HCT116 (cell line): Measurements from ENCODE around the gene TSR1. TPM values are rescaled to one million over a fixed set of nuclear protein-coding genes. Genes with fewer than 3 reads are reported as not detected.

ENCODE experiments used
- ATAC-seq: fragments of 200-7000 bp; cut with Tn5 transposase; 2 replicates; pipeline ENCODE4 v1.9.1; 2020; ENCODE audit warnings: mild to moderate bottlenecking, moderate library complexity
- BruUV-seq: library from RNA; stranded (reverse); fragments of 400-500 nt; replicated peaks from 2 replicates; lab custom pipeline; 2021; lab: Mats Ljungman, UMichigan
- CTCF ChIA-PET: fragments of 300-600 bp; sonication (Branson Sonifier 250); formaldehyde crosslinking; loops from one replicate; lab custom pipeline; 2021; ENCODE audit warnings: antibody characterized with exemption; lab: Charles Lee
- POLR2A ChIA-PET: fragments of 300-600, 350-600 bp; sonication (Branson Sonifier 250); formaldehyde crosslinking; loops from one replicate; lab custom pipeline; 2021; ENCODE audit warnings: antibody characterized with exemption; lab: Charles Lee
- RAD21 ChIA-PET, 2 experiments: fragments of 300-600 bp; sonication (Branson Sonifier 250); formaldehyde crosslinking; loops; one replicate each; lab custom pipeline; 2023; ENCODE audit warnings: low total read pairs in 2 of 2; ENCODE audit not compliant: uncharacterized antibody in 2 of 2, unreplicated experiment in 2 of 2, low non-redundant PET in 1 of 2; lab: Charles Lee
- DNase-seq: peaks from one replicate; pipeline ENCODE4 v3.0.0-alpha.2; 2010; ENCODE audit warnings: low read depth, low spot score
- H2AFZ ChIP-seq: fragments of 200-600 bp; shearing (Covaris generic), sonication (generic); 2 replicates; pipeline ENCODE4 v1.6.1; 2017; ENCODE audit warnings: low read depth, mixed run types, mixed read lengths, antibody characterized with exemption, low read length; ENCODE audit not compliant: poor library complexity, severe bottlenecking
- H3K27ac ChIP-seq: 2 replicates; pipeline ENCODE4 v1.5.1; 2012; ENCODE audit warnings: low read depth, low read length
- H3K27me3 ChIP-seq: fragments of 200-600 bp; sonication (generic); 2 replicates; pipeline ENCODE4 v1.6.1; 2016; ENCODE audit warnings: mixed run types, low read length, mixed read lengths; ENCODE audit not compliant: insufficient read depth
- H3K36me3 ChIP-seq, 2 experiments: fragments of 200-500 bp in 1 of 2; fragments of 200-600 bp in 1 of 2; sonication (Bioruptor generic) in 1 of 2; sonication (generic) in 1 of 2; 2 replicates each; pipeline versions ENCODE4 v1.5.1 to v1.6.1; 2014 to 2016; ENCODE audit warnings: low read length in 2 of 2, inconsistent platforms in 1 of 2, mixed read lengths in 1 of 2, mixed run types in 1 of 2; ENCODE audit not compliant: insufficient read depth in 2 of 2, control insufficient read depth in 1 of 2
- H3K4me1 ChIP-seq, 2 experiments: fragments of 200-600 bp in 1 of 2; sonication (generic) in 1 of 2; 2 replicates each; pipeline versions ENCODE4 v1.5.1 to v1.6.1; 2012 to 2017; ENCODE audit warnings: low read length in 2 of 2, inconsistent platforms in 1 of 2, mild to moderate bottlenecking in 1 of 2, mixed read lengths in 1 of 2, mixed run types in 1 of 2, moderate library complexity in 1 of 2; ENCODE audit not compliant: insufficient read depth in 2 of 2, control insufficient read depth in 1 of 2
- H3K4me2 ChIP-seq: fragments of 200-600 bp; sonication (generic); 2 replicates; pipeline ENCODE4 v1.6.1; 2017; ENCODE audit warnings: mixed run types, low read length, mixed read lengths
- H3K4me3 ChIP-seq, 2 experiments: fragments of 200-600 bp in 1 of 2; sonication (generic) in 1 of 2; replicated peaks in 1 of 2; 2 replicates each; pipeline ENCODE4 v1.5.1; 2011 to 2016; ENCODE audit warnings: low read length in 2 of 2, control low read depth in 1 of 2, low read depth in 1 of 2, mild to moderate bottlenecking in 1 of 2, mixed read lengths in 1 of 2, mixed run types in 1 of 2
- H3K79me2 ChIP-seq: fragments of 200-600 bp; sonication (generic); 2 replicates; pipeline ENCODE4 v1.6.1; 2017; ENCODE audit warnings: mild to moderate bottlenecking, mixed run types, low read length, moderate library complexity, mixed read lengths; ENCODE audit not compliant: insufficient read depth
- H3K9ac ChIP-seq: fragments of 200-600 bp; sonication (generic); 2 replicates; pipeline ENCODE4 v1.6.1; 2016; ENCODE audit warnings: low read length, mixed read lengths
- H3K9me2 ChIP-seq: fragments of 200-600 bp; sonication (generic), shearing (Covaris generic); 2 replicates; pipeline ENCODE4 v1.6.1; 2017; ENCODE audit warnings: mixed run types, mild to moderate bottlenecking, moderate library complexity; ENCODE audit not compliant: insufficient read depth
- H3K9me3 ChIP-seq, 2 experiments: fragments of 200-500 bp in 1 of 2; fragments of 200-600 bp in 1 of 2; sonication (Bioruptor generic) in 1 of 2; sonication (generic) in 1 of 2; 2 replicates each; pipeline ENCODE4 v1.6.1; 2014 to 2017; ENCODE audit warnings: low read length in 2 of 2, mixed read lengths in 2 of 2, inconsistent platforms in 1 of 2, low read depth in 1 of 2, mild to moderate bottlenecking in 1 of 2, mixed run types in 1 of 2, moderate library complexity in 1 of 2; ENCODE audit not compliant: control insufficient read depth in 1 of 2, insufficient read depth in 1 of 2
- H4K20me1 ChIP-seq: fragments of 200-600 bp; sonication (generic), shearing (Covaris generic); 2 replicates; pipeline ENCODE4 v1.6.1; 2017; ENCODE audit warnings: mixed run types, mild to moderate bottlenecking, moderate library complexity; ENCODE audit not compliant: insufficient read depth
- CBX3 ChIP-seq: IDR thresholded peaks from 2 replicates; pipeline ENCODE4 v1.6.1; 2012; ENCODE audit warnings: low read depth
- EGR1 ChIP-seq: IDR thresholded peaks from 2 replicates; pipeline ENCODE4 v1.6.1; 2012; ENCODE audit warnings: low read depth
- EZH2 ChIP-seq: fragments of 200-600 bp; sonication (generic); IDR thresholded peaks from 2 replicates; pipeline ENCODE4 v1.6.1; 2017; ENCODE audit warnings: antibody characterized with exemption, mixed run types
- EZH2phosphoT487 ChIP-seq: fragments of 200-600 bp; IDR thresholded peaks from 2 replicates; pipeline ENCODE4 v1.6.1; 2018; ENCODE audit warnings: antibody characterized with exemption, borderline replicate concordance
- FOSL1 ChIP-seq: IDR thresholded peaks from 2 replicates; pipeline ENCODE4 v1.6.1; 2012; ENCODE audit warnings: low read depth
- JUND ChIP-seq: IDR thresholded peaks from 2 replicates; pipeline ENCODE4 v1.6.1; 2012
- MAX ChIP-seq: IDR thresholded peaks from 2 replicates; pipeline ENCODE4 v1.6.1; 2012
- RAD21 ChIP-seq: IDR thresholded peaks from 2 replicates; pipeline ENCODE4 v1.6.1; 2012; ENCODE audit warnings: low read depth, mild to moderate bottlenecking
- SIN3A ChIP-seq: IDR thresholded peaks from 2 replicates; pipeline ENCODE4 v1.6.1; 2012; ENCODE audit warnings: low read depth
- SRF ChIP-seq: IDR thresholded peaks from 2 replicates; pipeline ENCODE4 v1.6.1; 2012; ENCODE audit warnings: low read depth
- YY1 ChIP-seq: IDR thresholded peaks from 2 replicates; pipeline ENCODE4 v1.6.1; 2011; ENCODE audit warnings: low read length, low read depth, moderate library complexity, mild to moderate bottlenecking; ENCODE audit not compliant: insufficient replicate concordance; ENCODE audit errors: extremely low read depth
- ZNF274 ChIP-seq: fragments of 200-500 bp; sonication (Bioruptor generic); IDR thresholded peaks from 2 replicates; pipeline ENCODE4 v1.6.1; 2014; ENCODE audit warnings: mild to moderate bottlenecking, low read depth, low read length, inconsistent platforms
- intact Hi-C: fragments of 100-400 bp; cut with micrococcal nuclease; formaldehyde crosslinking; loops from 2 replicates; pipeline ENCODE4 v1.10.0; 2022
- total RNA-seq: library from RNA; stranded (reverse); gene quantifications from one replicate; pipeline ENCODE4 v1.2.1, GENCODE V29; 2021; ENCODE audit not compliant: unreplicated experiment
- TF ChIP-seq, protein P1 (sequence below): IDR thresholded peaks from 2 replicates; pipeline ENCODE4 v1.6.1; 2011; ENCODE audit warnings: mild to moderate bottlenecking, low read length, moderate library complexity; ENCODE audit not compliant: insufficient replicate concordance; ENCODE audit errors: extremely low read depth

TSR1 gene
- total RNA-seq, 1 experiment from 2014 or later: 77.2 TPM

GRCh38 chr17:2299136-2299535 lies 37.1 kb downstream of the TSR1 start:
- Histone ChIP-seq H3K9me3 (no peaks in the 10 kb centered on the region), H3K27me3 (no peaks in the 10 kb centered on the region), H3K4me3 (no peak overlapping the region), H3K27ac (no peak overlapping the region), H3K4me1 (peaks cover 2 to 8% of the 10 kb centered on the region in 2 experiments; a peak in 2 of 4 replicates), H3K9me2 (no peaks in the 10 kb centered on the region), H3K9ac (no peak overlapping the region), H4K20me1 (no peaks in the 10 kb centered on the region), H3K36me3 (peaks cover 19 to 29% of the 10 kb centered on the region in 2 experiments; a peak in 3 of 4 replicates), H3K79me2 (peaks cover 66% of the 10 kb centered on the region), H2AFZ (no peak overlapping the region), H3K4me2 (no peak overlapping the region)
- ATAC-seq (no peak), DNase-seq (no peak)
- ChIA-PET CTCF (no interaction called here), RAD21 (no interaction called here), POLR2A (no interaction called here)
- intact Hi-C loops: no loop called here
- BruUV-seq: no TSS peak
- TF ChIP-seq SRF (no peak), JUND (no peak), EGR1 (no peak), SIN3A (no peak), YY1 (no peak), EZH2 (no peak), CBX3 (no peak), ZNF274 (no peak), RAD21 (no peak), FOSL1 (no peak), EZH2phosphoT487 (no peak), MAX (no peak)
- TF ChIP-seq, protein P1, sequence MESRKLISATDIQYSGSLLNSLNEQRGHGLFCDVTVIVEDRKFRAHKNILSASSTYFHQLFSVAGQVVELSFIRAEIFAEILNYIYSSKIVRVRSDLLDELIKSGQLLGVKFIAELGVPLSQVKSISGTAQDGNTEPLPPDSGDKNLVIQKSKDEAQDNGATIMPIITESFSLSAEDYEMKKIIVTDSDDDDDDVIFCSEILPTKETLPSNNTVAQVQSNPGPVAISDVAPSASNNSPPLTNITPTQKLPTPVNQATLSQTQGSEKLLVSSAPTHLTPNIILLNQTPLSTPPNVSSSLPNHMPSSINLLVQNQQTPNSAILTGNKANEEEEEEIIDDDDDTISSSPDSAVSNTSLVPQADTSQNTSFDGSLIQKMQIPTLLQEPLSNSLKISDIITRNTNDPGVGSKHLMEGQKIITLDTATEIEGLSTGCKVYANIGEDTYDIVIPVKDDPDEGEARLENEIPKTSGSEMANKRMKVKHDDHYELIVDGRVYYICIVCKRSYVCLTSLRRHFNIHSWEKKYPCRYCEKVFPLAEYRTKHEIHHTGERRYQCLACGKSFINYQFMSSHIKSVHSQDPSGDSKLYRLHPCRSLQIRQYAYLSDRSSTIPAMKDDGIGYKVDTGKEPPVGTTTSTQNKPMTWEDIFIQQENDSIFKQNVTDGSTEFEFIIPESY: no peak
